Panc1 (cell line): Measurements from ENCODE around the gene PHOX2A. TPM values are rescaled to one million over a fixed set of nuclear protein-coding genes. Genes with fewer than 3 reads are reported as not detected.

Source experiments
- ATAC-seq: fragments of 200-7000 bp; cut with Tn5 transposase; 2 replicates; pipeline ENCODE4 v1.9.1; 2020; ENCODE audit warnings: mild to moderate bottlenecking, moderate library complexity
- BruUV-seq: library from RNA; stranded (reverse); fragments of 400-500 nt; replicated peaks from 2 replicates; lab custom pipeline; 2021; lab: Mats Ljungman, UMichigan
- CTCF ChIA-PET: fragments of 300-600 bp; sonication (Branson Sonifier 250); formaldehyde crosslinking; loops from one replicate; lab custom pipeline; 2022; ENCODE audit warnings: antibody characterized with exemption; lab: Charles Lee
- POLR2A ChIA-PET: fragments of 300-600 bp; sonication (Branson Sonifier 250); formaldehyde crosslinking; loops from one replicate; lab custom pipeline; 2022; ENCODE audit warnings: antibody characterized with exemption; lab: Charles Lee
- DNase-seq: peaks from one replicate; pipeline ENCODE4 v3.0.0-alpha.2; 2010; ENCODE audit warnings: low read depth, low spot score
- H3K27ac ChIP-seq: 2 replicates; pipeline ENCODE4 v1.5.1; 2011; ENCODE audit warnings: mild to moderate bottlenecking, low read length, inconsistent platforms
- H3K27me3 ChIP-seq: fragments of 200-500 bp; sonication (Bioruptor generic); 2 replicates; pipeline ENCODE4 v1.6.0; 2014; ENCODE audit warnings: low read length, inconsistent platforms; ENCODE audit not compliant: control insufficient read depth, insufficient read depth
- H3K36me3 ChIP-seq: fragments of 200-500 bp; sonication (Bioruptor generic); 2 replicates; pipeline ENCODE4 v1.5.1; 2014; ENCODE audit warnings: inconsistent platforms, mild to moderate bottlenecking, low read length, moderate library complexity; ENCODE audit not compliant: control insufficient read depth, insufficient read depth
- H3K4me1 ChIP-seq: 2 replicates; pipeline ENCODE4 v1.5.1; 2011; ENCODE audit warnings: inconsistent platforms, mild to moderate bottlenecking, low read length, moderate library complexity; ENCODE audit not compliant: control insufficient read depth, insufficient read depth
- H3K4me3 ChIP-seq, 2 experiments: 2 replicates each; pipeline ENCODE4 v1.5.1; 2011 to 2012; ENCODE audit warnings: low read depth in 2 of 2, low read length in 2 of 2, mild to moderate bottlenecking in 2 of 2, inconsistent platforms in 1 of 2, moderate library complexity in 1 of 2
- H3K9me3 ChIP-seq: fragments of 200-500 bp; sonication (Bioruptor generic); 2 replicates; pipeline ENCODE4 v1.5.1; 2014; ENCODE audit warnings: low read depth, mild to moderate bottlenecking, inconsistent platforms, low read length, moderate library complexity; ENCODE audit not compliant: control insufficient read depth, insufficient read depth
- POLR2AphosphoS5 ChIP-seq: IDR thresholded peaks from 2 replicates; pipeline ENCODE4 v1.6.1; 2012; ENCODE audit warnings: mild to moderate bottlenecking, low read depth, low read length, moderate library complexity
- SIN3A ChIP-seq: IDR thresholded peaks from 2 replicates; pipeline ENCODE4 v1.6.1; 2012; ENCODE audit warnings: low read depth, mild to moderate bottlenecking, low read length, moderate library complexity, borderline replicate concordance; ENCODE audit not compliant: insufficient read depth
- TCF7L2 ChIP-seq: IDR thresholded peaks from 2 replicates; pipeline ENCODE4 v1.6.1; 2011; ENCODE audit warnings: mild to moderate bottlenecking, low read depth, low read length, inconsistent platforms
- in situ Hi-C: cut with HindIII; loops from 2 replicates; pipeline ENCODE4 v1.10.0; 2016; ENCODE audit warnings: low sequenced_read_pairs, low pct_unique_long_range_greater_than_20kb
- intact Hi-C: fragments of 100-400 bp; cut with micrococcal nuclease; formaldehyde crosslinking; loops from one replicate; pipeline ENCODE4 v1.10.0; 2022; ENCODE audit not compliant: unreplicated experiment
- total RNA-seq: library from RNA; stranded (reverse); gene quantifications from one replicate; pipeline ENCODE4 v1.2.1, GENCODE V29; 2021; ENCODE audit not compliant: unreplicated experiment
- TF ChIP-seq, protein P1 (sequence below): fragments of 450-650 bp; IDR thresholded peaks from 2 replicates; pipeline ENCODE4 v1.5.1; 2017; ENCODE audit warnings: mild to moderate bottlenecking
- TF ChIP-seq, protein P2 (sequence below), 2 experiments: IDR thresholded peaks; 2 replicates each; pipeline ENCODE4 v1.6.1; 2011 to 2012; ENCODE audit warnings: low read depth in 2 of 2, control low read depth in 1 of 2, low read length in 1 of 2, mild to moderate bottlenecking in 1 of 2, moderate library complexity in 1 of 2; ENCODE audit not compliant: insufficient read depth in 1 of 2

Gene PHOX2A
- total RNA-seq, 1 experiment from 2014 or later = not detected

DNA sequence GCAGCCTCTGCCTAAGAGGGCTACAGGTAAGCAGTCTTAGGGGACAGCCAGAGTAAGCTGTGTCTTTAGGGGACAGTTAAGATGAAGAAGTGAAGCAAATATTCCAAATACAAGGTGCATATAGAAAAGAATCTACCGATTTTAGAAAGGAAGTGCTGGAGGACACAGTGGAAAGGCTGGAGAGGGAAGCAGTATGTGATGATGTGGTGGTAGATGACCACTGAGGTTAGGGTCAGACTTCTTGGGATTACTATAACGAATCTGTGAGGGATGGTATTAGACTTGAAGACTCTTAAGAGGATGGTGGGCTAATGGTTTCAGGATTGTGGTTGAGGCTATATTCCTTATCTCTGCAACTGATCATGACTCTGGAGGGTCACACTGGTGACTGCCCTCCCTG lies 40.0 kb upstream of the PHOX2A start:
- Histone ChIP-seq H3K27ac (no peak overlapping the region), H3K27me3 (no peaks in the 10 kb centered on the region; the same call in 1 of the 2 replicates), H3K4me3 (no peak overlapping the region), H3K9me3 (no peaks in the 10 kb centered on the region), H3K4me1 (no peaks in the 10 kb centered on the region), H3K36me3 (no peaks in the 10 kb centered on the region)
- ATAC-seq (peak; percentile 62; the same call in 1 of the 2 replicates), DNase-seq (no peak)
- ChIA-PET POLR2A (no interaction called here), CTCF (no interaction called here)
- in situ Hi-C loops = no loop called here
- no TSS peak for BruUV-seq
- no peak for TF ChIP-seq TCF7L2
- no peak for TF ChIP-seq SIN3A
- TF ChIP-seq, protein P1, sequence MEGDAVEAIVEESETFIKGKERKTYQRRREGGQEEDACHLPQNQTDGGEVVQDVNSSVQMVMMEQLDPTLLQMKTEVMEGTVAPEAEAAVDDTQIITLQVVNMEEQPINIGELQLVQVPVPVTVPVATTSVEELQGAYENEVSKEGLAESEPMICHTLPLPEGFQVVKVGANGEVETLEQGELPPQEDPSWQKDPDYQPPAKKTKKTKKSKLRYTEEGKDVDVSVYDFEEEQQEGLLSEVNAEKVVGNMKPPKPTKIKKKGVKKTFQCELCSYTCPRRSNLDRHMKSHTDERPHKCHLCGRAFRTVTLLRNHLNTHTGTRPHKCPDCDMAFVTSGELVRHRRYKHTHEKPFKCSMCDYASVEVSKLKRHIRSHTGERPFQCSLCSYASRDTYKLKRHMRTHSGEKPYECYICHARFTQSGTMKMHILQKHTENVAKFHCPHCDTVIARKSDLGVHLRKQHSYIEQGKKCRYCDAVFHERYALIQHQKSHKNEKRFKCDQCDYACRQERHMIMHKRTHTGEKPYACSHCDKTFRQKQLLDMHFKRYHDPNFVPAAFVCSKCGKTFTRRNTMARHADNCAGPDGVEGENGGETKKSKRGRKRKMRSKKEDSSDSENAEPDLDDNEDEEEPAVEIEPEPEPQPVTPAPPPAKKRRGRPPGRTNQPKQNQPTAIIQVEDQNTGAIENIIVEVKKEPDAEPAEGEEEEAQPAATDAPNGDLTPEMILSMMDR = no peak
- TF ChIP-seq, protein P2, sequence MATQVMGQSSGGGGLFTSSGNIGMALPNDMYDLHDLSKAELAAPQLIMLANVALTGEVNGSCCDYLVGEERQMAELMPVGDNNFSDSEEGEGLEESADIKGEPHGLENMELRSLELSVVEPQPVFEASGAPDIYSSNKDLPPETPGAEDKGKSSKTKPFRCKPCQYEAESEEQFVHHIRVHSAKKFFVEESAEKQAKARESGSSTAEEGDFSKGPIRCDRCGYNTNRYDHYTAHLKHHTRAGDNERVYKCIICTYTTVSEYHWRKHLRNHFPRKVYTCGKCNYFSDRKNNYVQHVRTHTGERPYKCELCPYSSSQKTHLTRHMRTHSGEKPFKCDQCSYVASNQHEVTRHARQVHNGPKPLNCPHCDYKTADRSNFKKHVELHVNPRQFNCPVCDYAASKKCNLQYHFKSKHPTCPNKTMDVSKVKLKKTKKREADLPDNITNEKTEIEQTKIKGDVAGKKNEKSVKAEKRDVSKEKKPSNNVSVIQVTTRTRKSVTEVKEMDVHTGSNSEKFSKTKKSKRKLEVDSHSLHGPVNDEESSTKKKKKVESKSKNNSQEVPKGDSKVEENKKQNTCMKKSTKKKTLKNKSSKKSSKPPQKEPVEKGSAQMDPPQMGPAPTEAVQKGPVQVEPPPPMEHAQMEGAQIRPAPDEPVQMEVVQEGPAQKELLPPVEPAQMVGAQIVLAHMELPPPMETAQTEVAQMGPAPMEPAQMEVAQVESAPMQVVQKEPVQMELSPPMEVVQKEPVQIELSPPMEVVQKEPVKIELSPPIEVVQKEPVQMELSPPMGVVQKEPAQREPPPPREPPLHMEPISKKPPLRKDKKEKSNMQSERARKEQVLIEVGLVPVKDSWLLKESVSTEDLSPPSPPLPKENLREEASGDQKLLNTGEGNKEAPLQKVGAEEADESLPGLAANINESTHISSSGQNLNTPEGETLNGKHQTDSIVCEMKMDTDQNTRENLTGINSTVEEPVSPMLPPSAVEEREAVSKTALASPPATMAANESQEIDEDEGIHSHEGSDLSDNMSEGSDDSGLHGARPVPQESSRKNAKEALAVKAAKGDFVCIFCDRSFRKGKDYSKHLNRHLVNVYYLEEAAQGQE (IDR thresholded peaks at IDR 0.05; ENCODE audit: insufficient read depth in 1 of 2, low read depth in 2 of 2, low read length in 1 of 2) = no peak
- TF ChIP-seq POLR2AphosphoS5 = no peak
- intact Hi-C loops = no loop called here

DNA sequence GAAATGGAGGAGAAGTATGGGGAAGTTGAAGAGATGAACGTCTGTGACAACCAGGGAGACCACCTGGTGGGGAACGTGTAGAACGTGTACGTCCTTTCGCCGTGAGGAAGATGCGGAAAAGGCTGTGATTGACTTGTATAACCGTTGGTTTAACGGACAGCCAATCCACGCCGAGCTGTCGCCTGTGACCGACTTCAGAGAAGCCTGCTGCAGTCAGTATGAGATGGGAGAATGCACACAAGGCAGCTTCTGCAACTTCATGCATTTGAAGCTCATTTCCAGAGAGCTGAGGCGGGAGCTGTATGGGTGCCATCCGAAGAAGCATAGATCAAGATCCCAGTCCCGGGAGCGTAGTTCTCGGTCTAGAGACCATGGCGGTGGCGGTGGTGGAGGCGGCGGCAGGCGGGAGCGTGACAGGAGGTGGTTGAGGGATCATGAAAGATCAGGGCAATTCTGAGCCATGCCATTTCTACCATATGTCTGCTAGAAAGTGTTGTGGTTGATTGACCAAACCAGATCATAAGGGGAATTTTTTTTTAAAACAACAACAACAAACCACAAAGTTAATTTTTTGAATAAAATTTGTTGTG lies 36.8 kb upstream of the PHOX2A start:
- TF ChIP-seq TCF7L2 = no peak
- TF ChIP-seq SIN3A = no peak
- TF ChIP-seq, protein P2 (IDR thresholded peaks at IDR 0.05; ENCODE audit: insufficient read depth in 1 of 2, low read depth in 2 of 2, low read length in 1 of 2) = no peak
- TF ChIP-seq, protein P1 = no peak
- TF ChIP-seq POLR2AphosphoS5 = no peak
- Histone ChIP-seq H3K36me3 (no peaks in the 10 kb centered on the region), H3K27me3 (no peaks in the 10 kb centered on the region; the same call in 1 of the 2 replicates), H3K27ac (no peak overlapping the region), H3K4me1 (no peaks in the 10 kb centered on the region), H3K9me3 (no peaks in the 10 kb centered on the region), H3K4me3 (no peak overlapping the region)
- no peak for ATAC-seq
- intact Hi-C loops = no loop called here
- CTCF ChIA-PET = no interaction called here
- in situ Hi-C loops = no loop called here
- no peak for DNase-seq
- BruUV-seq = no TSS peak
- POLR2A ChIA-PET = no interaction called here
